ENCODE measurements around the gene RSRC2.

The RSRC2 gene

DNA sequence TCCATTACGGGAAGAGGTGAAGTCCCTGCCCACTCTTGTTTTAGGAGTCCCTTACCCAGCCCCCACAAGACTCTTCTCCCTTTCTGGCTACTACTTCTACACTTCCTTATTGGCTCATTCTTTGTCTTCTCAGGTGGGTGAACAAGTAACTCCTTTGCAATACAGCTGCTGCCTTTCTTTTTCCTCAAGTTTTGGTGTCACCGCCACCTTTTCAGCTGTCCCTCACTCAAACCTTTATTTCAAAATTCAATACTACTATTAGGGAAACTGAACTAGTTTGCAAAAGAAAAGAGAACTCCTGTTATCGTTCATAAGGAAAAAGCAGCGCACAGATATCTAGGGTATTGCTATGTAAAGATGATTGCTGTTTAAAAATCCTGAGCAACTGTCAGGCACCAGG lies 6.1 kb downstream of the RSRC2 start:
- no peak overlapping the region for H3K4me3 ChIP-seq (replicated peaks in 1 of 2; ENCODE audit: low read depth in 2 of 2, low read length in 2 of 2)
- TF ChIP-seq, protein P1, sequence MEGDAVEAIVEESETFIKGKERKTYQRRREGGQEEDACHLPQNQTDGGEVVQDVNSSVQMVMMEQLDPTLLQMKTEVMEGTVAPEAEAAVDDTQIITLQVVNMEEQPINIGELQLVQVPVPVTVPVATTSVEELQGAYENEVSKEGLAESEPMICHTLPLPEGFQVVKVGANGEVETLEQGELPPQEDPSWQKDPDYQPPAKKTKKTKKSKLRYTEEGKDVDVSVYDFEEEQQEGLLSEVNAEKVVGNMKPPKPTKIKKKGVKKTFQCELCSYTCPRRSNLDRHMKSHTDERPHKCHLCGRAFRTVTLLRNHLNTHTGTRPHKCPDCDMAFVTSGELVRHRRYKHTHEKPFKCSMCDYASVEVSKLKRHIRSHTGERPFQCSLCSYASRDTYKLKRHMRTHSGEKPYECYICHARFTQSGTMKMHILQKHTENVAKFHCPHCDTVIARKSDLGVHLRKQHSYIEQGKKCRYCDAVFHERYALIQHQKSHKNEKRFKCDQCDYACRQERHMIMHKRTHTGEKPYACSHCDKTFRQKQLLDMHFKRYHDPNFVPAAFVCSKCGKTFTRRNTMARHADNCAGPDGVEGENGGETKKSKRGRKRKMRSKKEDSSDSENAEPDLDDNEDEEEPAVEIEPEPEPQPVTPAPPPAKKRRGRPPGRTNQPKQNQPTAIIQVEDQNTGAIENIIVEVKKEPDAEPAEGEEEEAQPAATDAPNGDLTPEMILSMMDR (IDR thresholded peaks at IDR 0.05; ENCODE audit: low read depth, low read length), result no peak
- DNase-seq (ENCODE audit: low read depth in 2 of 2), result no peak

DNA sequence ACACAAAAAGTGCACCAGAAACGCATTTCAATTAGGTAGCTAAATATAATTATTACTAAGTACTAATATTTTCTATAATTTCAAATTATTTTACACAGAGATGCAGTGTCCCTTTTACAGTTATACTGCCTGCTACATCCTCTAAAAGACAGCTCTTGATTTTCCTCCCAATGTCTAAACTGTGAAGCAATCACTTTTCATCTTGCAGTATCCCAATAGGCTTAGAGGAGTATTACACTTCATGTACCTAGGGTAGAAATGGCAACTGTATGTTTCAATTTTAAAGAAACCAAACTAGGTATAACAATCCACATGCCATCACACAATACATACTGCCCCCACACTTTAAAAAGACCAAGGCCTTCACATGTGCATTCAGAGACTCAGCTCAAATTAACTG lies 7.3 kb downstream of the RSRC2 start:
- TF ChIP-seq, protein P1 (IDR thresholded peaks at IDR 0.05; ENCODE audit: low read depth, low read length), result no peak
- no peak for DNase-seq (ENCODE audit: low read depth in 2 of 2)
- no peak overlapping the region for H3K4me3 ChIP-seq (replicated peaks in 1 of 2; ENCODE audit: low read depth in 2 of 2, low read length in 2 of 2)

DNA sequence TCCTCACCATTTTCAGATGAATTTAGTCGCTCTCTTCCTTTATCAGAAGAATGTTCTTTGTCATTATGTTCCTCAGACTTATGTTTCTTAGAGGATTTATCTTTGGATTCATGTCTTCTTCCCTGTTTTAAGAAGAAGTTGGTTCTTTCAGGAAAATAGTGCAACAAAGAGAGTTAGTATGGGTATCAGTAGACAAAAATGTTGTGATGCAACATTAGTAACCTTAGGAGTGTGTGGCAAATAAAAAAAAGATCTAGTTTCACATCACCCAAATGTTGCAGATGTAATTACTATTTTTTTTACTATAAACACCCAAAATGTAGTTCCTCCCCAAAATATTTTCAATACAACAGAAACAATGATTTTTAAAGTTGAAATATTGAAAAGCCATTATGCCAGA lies 7.8 kb downstream of the RSRC2 start:
- no peak for DNase-seq (ENCODE audit: low read depth in 2 of 2)
- H3K4me3 ChIP-seq (replicated peaks in 1 of 2; ENCODE audit: low read depth in 2 of 2, low read length in 2 of 2), result no peak overlapping the region
- TF ChIP-seq, protein P1 (IDR thresholded peaks at IDR 0.05; ENCODE audit: low read depth, low read length), result no peak

DNA sequence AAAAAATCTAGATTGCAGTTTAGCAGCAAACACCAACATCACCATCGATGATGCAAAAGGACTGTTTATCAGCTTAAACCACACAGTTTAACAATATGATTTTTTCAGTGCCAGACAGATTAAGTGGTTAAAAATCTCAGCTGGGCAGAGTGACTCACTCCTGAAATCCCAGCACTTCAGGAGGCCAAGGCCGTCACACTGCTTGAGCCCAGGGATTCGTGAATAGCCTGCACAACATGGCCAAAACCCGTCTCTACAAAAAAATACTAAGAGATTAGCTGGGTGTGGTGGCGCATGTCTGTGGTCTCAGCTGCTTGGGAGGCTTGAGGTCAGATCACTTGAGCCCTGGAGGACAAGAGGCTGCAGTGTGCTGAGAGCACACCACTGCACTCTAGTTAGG lies 8.9 kb downstream of the RSRC2 start:
- no peak overlapping the region for H3K4me3 ChIP-seq (replicated peaks in 1 of 2; ENCODE audit: low read depth in 2 of 2, low read length in 2 of 2)

DNA sequence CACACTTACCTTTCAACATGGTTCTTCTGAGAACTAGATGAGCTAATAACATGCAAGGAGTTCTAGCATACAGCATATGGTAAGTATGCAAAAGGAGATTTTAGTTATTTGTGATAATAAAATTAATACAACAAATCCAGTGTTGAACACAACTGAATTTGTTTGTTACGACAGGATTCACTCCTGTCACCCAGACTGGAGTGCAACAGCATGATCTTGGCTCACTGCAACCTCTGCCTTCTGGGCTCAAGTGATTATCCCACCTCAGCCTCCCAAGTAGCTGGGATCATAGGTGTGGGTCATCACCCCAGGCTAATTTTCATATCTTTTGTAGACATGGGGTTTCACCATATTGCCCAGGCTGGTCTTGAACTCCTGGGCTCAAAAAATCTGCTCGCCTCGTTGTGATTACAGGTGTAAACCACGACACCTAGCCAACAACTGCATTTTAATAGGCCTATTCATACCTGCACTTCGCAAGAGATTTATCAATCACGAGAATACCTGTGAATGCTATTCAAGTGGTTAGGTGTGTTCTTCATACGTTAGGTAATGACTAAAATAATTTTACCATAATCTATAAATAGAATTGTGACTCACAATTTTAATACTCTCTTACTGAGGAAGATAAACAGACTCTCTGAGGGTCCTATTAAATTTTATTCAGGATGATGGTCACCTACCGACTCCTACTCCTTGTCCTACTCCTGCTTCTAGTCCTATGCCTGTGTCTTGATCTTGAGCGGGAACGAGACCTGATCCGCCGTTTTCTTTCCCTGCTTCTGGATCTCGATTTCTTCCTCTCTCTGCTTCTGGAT lies 10.0 kb downstream of the RSRC2 start:
- no peak for DNase-seq (ENCODE audit: low read depth in 2 of 2)

More for the DNA sequence above, 8.9 kb downstream of the RSRC2 start:
- TF ChIP-seq, protein P1 (IDR thresholded peaks at IDR 0.05; ENCODE audit: low read depth, low read length), result no peak
- DNase-seq (ENCODE audit: low read depth in 2 of 2), result peak; percentile 94

DNA sequence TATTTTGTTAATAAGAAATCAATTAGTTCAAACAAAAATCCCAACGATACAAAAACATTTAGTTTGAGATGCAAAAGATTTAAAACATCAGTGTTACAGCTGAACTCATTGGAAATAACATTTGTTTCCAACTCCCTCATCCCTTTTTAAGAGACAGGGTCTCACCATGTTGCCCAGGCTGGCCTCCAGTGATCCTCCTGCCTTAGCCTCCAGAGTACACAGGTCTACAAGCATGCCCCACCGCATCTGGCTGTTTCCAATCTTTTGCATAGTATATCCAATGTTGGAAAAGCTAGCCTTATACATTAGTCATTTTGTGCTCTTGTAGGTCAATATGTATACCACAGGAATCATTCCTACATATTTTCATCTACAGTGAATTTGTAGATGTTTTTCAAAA lies 11.5 kb downstream of the RSRC2 start:
- TF ChIP-seq, protein P1 (IDR thresholded peaks at IDR 0.05; ENCODE audit: low read depth, low read length), result no peak
- no peak for DNase-seq (ENCODE audit: low read depth in 2 of 2)
- no peak overlapping the region for H3K4me3 ChIP-seq (replicated peaks in 1 of 2; ENCODE audit: low read depth in 2 of 2, low read length in 2 of 2)

More for the DNA sequence above, 10.0 kb downstream of the RSRC2 start:
- no peak overlapping the region for H3K4me3 ChIP-seq (replicated peaks in 1 of 2; ENCODE audit: low read depth in 2 of 2, low read length in 2 of 2)
- TF ChIP-seq, protein P1 (IDR thresholded peaks at IDR 0.05; ENCODE audit: low read depth, low read length), result no peak
